Inflammatory macrophage treated with lipopolysaccharide for 4 hours (primary cell): ENCODE data around the gene TXN.

ENCODE experiments used
- DNase-seq: peaks from one replicate; pipeline ENCODE4 v3.0.0-alpha.2; 2020

Gene TXN

DNA sequence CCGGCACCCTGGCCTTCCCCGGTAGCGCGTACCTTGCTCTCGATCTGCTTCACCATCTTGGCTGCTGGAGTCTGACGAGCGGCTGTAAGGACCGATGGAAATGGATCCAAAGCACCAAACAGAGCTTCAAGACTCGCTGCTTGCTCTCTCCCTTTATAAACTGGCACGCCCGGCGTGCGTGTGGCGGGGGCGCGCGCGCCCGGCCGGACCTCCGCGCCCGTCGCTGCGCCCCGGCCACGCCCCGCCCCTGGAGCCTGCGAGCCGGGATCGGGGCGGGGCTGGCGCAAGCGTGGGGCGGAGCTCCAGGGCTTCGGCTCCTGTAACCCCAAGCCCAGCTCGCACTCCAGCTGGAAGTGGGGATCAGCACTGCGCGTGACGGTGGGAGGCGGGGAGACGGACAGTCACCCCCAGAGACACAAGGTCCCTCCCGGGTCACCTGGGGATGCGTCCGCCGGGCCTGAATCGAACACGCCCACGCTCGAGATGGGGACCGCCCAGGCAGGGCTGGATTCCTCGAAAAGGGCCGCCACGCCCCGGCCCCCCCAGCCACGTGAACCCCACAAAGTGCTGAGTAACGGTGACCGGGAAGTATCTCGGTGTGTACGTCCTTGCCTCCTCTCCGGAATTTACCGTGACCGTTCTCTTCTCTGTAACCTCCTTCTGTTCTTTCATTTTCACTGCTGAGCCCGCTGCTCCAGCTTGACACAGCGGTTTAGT, at the start of gene TXN:
TSS of gene TXN (minus strand) at position 128 of the 717 bp plus-strand sequence. CDS start at position 56, 72 bp downstream.
- DNase-seq: peak; percentile 99

DNA sequence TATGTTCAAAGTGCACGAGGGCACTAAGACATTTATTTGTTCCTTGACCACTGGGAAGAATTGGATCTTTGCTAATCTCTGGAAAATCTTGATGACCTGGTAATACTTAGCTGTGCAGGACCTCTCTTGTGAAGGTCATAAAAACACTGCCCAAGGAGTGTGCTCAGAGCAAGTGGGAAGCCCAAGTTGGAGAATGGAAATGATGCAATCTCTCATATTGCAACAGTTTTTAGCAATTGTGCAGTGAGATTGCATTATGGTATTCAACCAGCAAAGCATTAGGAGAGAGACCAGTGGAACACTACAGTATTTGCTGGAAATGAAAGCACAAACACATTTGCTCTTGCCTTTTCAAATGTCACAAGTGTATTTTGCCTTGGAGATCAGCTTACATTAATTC, 46.8 kb upstream of the TXN start:
- peak; percentile 89 for DNase-seq

DNA sequence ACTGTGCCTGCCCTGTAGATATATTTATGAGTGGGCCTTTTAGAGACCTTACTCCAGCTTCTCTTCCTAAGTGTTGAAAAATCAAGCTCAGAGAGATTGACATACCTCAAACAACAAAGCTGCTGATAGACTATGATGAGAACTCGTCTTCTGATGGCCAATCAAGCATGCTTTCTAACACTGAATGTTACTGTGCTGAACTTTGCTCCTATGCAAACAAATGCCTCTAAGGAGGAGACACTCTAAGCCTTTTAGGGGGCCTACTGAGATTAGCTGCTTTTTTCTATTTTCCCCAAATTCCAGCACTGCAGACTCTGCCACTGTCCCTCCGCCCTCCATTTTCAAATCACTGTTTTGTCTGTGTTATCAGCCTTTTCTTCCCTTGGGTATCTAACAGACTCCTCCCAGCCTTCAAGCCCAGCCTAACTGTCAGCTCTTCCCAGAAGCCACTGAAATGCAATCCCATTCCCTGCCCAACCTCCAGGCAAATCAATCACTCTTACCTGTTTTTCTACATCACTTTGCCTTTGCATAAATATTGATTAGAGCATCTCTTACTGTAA, 41.8 kb upstream of the TXN start:
- no peak for DNase-seq

DNA sequence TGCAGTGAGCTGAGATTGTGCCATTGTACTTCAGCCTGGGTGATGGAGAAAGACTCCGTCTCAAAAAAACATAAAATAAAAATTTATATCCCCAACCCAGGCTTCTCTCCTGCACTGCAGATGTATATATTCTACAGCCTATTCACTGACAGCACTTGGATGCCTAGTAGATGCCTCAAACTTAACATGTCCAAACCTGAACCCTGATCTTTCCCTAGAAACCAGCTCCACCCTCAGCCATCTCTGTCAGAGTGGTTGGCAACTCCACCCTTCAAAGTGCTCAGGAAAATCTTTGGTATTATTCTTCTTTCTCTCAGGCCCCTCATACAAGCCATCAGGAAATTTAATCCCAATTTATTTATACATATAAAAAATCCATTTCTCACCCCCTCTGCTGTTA, 36.9 kb upstream of the TXN start:
- no peak for DNase-seq

DNA sequence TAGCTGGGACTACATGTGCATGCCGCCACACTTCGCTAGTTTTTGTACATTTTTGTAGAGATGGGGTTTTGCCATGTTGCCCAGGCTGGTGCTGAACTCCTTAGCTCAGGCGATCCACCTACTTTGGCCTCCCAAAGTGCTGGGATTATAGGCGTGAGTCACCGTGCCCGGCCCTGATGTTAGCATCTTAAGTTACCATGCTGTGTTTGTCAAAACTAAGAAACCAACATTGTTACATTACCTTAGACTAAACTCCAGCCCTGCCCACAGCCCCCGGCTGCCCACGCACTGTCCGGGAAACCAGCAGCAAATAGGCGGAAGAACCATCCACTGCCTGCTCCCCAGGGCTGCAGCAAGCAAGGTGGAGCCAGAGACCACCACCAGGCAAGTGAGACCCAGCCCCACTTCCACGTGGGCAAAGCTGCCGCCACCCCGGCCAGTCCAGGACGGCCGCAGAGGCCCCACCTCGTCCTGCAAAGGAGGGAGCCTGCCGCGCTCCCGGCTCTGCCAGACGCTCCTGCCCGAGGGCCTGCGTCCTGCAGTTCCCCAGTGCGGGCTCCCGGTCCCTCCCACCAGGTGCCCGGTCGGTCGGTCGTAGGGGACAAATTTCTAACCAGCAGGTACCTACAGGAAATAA, 35.7 kb upstream of the TXN start:
- no peak for DNase-seq

DNA sequence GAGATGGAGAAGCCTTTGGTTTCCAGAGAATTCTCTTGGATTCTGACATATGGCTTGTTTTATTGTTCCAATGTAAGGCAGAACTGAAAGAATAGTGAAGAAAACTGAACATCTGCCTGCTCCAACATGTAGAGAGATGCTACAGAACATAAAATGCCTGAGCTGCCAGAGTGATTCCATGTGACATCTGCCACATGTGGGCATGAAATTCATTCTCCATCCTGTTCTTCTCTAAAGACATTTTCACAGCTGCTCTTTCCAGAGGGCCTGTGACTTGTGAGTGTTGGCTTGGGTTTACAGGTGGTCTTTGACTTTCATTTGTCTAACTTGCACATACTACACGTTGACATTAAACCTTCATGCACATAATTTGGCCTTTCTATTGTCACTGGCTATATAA, 33.7 kb upstream of the TXN start:
- DNase-seq: no peak

DNA sequence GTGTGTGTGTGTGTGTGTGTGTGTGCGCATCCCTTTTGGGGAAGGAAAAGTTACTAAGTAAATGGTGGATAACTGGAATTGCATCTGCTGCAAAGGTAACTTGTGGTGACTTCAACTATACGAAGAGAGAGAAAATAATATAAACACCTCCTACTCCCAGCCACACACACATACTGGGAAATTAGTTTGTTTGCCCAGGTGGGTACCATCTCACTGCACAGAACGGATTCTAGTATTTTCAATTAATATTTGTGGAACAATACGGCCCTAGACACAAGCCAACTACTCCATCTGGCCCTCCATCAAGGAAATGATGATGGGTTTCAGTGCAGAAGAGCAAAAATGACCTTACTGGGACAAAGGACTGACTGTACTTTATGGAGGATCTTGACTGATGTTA, 32.2 kb upstream of the TXN start:
- DNase-seq: no peak

DNA sequence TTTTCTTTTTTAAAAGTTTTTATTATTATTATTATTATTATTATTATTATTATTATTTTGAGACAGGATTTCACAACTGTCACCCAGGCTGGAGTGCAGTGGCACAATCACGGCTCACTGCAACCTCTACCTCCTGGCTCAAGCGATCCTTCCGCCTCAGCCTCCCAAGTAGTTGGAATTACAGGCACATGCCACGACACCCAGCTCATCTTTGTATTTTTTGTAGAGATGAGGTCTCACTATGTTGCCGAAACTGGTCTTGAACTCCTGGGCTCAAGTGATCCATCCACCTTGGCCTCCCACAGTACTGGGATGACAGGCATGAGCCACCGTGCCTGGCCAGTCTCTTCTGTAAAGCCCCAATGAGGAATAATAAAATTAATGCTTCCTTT, 31.0 kb upstream of the TXN start:
- no peak for DNase-seq

DNA sequence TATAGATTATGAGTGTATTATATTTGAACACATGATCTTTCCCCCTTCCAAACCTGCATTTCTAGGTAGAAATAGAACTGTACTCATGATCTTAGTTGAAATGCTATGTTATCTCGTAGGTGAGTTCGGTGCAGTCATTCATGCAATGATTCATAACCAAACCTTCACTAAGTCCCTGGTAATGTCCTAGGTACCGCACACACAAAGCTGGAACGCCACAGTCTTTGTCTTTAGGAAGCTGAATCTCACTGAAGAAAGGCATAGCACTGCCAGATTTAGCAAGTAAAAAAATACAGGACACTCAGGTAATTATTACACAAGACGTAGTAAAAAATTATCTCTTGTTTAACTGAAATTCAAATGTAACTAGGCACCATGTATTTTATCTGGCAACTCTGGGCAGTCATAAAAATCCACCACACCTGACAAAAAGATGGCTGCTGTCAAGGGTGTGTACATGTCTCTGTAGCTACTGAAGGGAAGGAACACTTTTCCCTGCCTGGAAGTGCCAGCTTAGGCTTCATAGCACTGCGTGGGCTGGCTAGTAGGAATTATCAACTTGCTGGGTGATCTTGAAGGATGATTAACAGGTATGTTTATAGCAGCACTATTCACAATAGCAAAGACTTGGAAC, 28.0 kb upstream of the TXN start:
- no peak for DNase-seq

DNA sequence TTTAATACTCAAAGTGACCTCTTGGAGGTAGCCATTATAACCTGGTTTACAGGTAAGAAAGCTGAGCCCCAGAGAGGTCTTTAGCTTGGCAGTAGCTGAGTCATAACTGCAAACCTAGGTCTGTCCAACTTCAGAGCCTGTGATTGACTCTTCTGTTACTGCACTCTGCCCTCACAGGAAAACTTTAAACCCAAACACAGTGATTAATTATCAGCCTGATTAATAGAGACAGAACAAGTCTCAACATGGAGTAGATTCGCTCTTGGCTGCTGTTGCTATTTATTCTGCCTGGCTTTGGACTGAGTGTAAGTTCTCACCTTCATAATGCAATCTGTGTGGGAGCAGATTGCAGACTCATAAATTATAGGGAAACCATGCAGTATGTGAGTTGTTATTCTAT, 27.4 kb upstream of the TXN start:
- DNase-seq: no peak

DNA sequence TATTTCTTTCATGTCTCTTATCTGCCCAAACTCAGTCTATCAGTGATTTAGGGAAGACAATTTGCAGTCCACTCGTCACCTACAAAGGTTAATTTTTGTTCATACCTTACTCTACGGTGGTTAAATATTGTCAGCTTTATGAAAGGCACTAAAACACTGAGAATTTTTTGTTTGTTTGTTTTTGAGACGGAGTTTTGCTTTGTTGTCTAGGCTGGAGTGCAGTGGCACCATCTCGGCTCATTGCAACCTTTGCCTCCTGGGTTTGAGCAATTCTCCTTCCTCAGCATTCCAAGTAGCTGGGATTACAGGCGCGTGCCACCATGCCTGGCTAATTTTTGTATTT, 26.4 kb upstream of the TXN start:
- no peak for DNase-seq

DNA sequence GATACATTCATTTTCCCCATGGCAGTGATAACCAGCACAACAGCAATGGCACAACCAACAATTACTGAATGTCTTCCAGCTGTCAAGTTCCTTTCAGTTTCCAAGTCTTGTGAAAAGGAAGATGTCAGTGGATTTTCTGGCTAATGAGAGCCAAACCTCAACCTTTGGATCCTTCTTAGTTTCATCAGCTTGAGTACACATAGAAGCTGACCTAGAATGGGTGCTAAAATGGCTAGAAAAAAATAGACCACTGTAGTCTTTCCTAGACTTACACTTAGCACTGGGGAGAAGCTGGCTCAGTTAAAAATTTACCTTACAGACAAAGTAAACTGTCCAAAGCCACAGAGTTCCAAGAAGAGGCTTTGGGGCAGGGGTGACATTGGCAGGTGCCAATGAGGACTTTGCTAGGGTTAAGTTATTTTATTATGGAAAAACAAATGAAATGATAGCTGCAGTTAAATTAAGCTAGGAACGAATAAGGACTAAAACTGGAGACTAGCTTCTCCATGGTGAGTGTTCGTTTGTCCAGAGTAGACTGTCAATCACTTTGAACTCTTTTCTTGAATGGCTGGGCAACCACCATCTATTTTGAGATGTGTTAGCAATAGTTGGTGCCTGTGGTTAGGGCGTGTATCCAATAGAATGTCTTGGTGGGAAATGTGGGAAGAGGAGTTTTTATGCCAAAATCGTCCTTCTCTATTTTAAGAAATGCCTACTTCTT, 25.9 kb upstream of the TXN start:
- peak; percentile 71 for DNase-seq

DNA sequence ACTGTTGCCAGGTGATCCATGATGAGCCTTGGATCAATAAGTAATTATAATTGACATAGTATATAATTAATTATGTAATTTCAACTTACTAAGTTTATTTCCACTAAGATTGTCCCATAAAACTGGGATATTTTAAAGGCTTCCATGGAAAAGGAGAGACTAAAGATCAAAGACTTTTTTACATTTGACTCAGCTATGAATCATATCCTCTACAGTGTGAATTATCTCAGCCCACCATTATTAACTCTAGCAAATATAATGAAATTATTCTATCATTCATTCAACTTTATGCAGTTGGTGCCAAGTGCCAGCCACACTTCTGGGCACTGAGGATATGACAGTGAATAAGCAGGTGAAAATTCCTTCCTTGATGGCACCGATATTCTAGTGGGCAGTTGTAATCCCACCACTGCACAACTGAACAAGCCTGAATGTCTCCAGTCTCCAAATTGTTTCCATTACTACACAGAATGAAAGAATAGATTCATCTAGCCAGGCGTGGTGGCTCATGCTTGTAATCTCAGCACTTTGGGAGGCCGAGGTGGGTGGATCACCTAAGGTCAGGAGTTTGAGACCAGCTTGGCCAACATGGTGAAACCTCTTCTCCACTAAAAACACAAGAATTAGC, 21.9 kb upstream of the TXN start:
- no peak for DNase-seq

DNA sequence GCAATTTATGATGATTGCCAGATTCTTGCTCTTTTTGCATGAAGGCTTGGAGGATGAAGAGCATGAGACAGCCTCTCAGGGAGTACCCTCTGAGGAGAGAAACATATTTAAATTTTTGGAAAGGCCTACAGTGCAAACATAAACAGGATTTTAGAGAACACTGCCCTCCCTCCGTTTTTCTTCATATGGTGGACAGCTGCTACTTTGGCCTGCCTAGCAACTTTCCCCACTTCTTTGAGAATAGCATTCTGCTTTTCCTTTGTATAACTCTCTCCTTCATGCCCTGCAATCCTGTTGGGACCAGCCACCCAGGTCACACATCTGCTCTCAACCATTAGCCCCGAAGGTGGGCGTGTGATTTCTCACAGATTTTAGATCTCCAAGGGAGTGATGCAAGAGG, 20.5 kb upstream of the TXN start:
- DNase-seq: no peak

DNA sequence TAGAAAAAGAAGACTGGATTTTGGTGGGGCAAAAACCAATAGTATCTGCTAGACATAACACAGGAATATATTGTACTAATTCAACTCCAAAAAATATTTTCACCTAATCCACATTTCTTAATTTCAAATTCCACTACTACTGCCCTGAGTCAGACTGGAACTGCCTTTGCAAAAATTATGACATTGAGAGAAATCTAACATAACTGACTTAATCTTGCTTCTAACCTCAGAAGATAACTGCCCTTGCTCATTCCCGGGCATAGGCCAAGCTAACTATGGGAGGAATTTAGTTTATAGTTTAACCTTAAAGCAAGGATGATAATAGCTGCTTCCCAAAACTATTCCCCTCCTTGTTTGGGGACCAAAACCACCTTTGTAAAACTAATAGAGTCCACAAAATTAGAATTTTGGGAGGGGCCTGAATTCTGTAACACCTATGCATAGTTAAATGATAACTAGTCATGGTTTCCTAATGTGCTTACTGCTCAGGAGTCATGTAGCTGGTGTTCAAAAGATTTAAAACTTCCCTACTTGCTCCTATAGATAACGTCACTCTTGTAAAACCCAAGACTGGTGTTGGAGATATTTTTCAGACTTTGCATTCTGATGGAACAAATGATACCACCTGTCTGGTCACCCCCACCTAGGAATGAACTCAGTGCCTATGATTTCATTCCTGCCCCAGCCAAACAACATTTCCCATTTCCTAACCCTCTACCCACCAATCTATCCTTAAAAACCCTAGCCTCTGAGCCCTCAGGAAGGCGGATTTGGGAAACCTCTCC, 14.1 kb upstream of the TXN start:
- no peak for DNase-seq

DNA sequence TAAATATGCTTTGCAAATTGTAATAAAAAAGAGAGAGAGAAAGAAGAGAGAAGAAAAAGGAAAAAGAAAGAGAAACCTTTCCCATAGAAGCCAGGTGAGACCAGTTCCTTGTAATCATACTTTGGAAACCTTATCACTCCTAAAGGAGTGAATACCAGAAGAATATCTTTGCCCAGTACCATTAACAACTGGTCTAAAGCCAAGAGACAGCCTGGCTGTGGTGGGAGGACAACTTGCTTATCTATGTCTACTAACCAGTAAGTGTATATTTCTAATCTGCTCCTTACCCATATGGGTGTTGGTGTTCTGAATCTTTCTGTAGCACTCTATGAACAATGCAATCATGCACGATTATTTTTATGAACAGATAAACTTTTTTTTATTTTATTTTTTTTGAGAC, 10.5 kb upstream of the TXN start:
- DNase-seq: no peak

DNA sequence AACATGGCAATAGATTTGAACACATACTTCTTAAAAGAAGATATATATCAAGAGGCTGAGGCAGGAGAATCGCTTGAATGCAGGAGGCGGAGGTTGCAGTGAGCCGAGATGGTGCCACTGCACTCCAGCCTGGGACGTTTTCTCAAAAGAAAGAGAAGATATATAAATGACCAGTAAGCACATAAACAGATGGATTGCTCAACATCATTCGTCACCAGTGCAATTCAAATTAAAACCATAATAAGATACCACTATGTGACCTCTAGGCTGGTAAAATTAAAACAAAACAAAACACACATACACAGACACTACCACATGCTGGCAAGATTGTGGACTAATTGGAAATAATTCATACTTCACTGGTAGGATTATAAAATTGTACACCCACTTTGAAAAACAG, 5.3 kb upstream of the TXN start:
- DNase-seq: no peak

DNA sequence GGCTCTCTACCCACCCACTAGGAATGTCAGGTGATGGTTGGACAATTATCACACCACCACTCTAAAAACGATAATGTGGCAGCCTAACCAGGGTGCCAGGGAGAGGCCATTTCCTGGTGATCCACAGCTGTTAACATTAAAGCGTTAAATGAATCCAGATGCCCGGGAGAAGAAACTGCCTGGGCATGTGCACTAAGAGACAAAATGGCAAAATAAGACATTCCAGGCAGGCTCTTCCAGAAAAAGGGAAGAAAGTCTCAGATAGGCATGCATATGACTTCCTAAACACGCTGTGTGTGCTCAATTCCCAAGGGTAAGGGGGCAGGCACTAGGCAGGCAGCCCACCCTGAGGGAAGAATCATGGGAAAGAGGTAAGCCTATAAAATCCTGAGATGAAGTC, 4.6 kb upstream of the TXN start:
- DNase-seq: no peak

DNA sequence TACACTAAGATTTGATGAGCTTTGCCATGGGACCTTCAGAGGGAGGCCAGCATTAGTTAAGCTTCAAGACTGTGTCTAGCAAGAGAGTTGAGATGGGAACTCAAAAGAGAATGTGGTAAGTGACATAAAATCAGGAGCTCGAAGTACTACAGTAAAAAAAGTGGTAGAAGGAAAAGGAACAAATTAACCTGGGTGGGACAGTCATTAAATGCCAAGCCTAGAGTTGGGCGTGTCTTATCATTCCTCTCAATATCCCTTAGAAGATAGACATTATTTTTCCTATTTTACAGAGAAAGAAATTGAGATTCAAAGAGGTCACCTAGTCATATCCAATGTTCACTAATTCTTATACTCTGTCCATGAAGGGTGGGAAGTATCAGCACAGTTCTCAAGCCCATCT, 3.3 kb upstream of the TXN start:
- DNase-seq: no peak

DNA sequence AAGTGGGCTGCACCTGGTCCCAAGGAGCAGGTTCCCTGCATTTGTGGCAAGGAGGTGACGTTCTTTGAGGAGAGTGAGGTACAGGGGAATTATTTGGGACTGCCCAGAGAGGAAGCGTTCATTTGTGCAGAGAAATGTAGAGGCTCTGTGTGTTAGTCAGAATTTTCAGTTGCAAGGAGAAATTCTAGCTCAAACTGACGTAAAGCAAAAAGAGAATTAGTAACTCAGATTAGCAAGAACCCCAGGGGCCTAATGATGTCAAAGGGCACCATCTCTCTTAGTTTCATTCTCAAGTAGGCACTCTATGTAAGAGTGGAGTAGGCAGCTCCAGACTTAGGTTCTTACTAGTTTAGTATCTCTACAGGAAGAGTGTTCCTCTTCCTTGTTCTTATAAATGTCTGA, 2.4 kb upstream of the TXN start:
- peak; percentile 98 for DNase-seq

DNA sequence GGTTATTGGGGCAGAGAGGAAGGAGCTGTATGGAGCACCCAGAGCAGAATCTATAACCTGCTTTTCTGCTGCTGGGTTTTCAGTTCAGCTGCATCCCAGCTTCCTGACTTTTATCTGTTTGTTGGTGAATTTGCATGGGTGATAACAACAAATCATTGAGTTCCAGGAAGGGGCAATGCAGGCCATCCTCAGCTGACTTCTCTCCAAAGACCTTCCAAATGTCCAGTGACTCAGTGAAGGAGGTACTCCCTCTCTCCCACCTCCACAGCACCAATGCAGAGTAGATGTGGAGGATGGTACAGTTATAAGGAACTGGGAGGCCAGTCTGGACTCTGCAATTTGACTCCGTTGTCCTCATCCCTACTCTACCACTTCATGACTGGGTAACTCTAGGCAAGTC, 1.6 kb upstream of the TXN start:
- peak; percentile 82 for DNase-seq

DNA sequence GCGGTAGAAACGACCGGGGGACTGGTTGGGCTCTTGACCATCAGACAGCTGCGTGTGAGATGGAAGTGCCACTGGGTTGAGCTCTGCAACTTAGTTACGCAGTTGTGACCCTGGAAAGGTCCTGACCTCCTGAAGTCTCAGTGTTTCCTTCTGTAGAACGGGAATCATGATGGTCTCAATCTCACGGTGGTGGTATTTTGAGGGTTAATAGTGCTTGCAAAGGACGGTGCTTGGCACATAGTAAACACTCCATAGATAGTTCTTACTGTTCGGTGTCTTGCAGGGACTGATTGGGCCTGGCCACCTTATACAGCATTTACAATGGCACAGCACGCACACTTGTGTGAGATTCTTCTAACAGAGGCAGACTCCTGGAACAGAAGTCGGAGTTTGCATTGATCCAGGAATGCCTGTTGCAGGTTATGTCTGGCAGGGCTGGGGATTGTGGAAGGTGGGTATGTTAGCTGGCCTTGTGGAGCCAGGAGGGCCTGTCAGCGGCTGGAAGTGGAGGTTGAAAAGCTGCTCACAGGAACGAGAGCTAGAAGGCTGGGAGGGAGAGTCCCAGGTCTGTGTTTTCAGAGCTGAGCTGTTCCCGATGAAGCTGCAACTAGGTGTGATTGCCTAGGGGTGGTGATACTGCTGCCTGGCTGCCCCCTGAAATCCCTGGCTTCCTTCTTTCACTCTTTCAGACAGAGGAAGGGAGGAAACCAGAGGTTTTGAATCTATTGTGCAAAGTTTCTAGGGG, 962 bp upstream of the TXN start:
- peak; percentile 76 for DNase-seq
